OCI-LY7 (cell line): ENCODE results near the gene CNIH2.

ENCODE experiments used
- EZH2phosphoT487 ChIP-seq: fragments of 200-600 bp; sonication (generic); IDR thresholded peaks from 2 replicates; pipeline ENCODE4 v1.6.1; 2018; ENCODE audit warnings: low read depth, borderline replicate concordance, mild to moderate bottlenecking, mixed run types, antibody characterized with exemption, low read length, moderate library complexity, mixed read lengths
- TF ChIP-seq, protein P1 (sequence below): fragments of 200-600 bp; sonication (generic); conservative IDR thresholded peaks from 2 replicates; pipeline ENCODE4 v1.5.1; 2014; ENCODE audit warnings: mild to moderate bottlenecking, antibody characterized with exemption, low read length, moderate library complexity, mixed read lengths

DNA sequence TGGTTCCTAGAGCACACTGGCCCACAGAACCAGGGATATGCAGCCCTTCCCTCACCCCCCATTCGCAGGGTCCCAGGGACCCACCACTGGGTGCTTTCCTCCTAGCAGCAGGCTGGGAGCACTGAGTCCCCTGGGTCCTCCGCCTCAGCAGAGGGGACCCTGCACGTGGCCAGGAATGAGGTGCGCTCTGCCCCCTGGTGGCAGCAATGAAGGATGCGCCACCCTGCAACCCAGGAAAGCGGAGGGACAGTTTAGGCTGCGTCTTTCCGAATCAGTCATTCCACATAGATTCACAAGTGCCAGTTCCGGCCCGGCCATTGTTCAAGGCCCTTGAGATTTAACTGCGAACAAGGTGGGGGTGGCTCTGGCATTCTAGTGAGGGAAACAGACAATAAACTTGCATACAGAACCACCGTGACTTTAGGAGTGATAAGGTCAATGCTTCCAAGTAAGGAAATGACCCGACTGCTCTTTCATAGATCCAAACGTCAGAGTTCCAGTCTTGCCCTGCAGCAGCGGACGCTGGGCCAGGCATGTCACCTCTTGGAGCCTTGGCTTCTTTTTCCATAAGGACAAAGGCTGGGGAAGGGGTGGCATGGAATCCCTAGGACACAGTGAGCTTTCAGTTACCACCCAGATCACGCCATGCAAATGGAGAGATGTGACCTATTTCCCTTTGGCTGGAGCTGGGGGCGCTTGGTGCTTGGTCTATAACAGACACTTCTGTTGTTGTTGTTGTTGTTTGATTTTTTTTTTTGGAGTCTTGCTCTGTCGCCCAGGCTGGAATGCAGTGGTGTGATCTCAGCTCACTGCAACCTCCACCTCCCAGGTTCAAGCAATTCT is 50.5 kb downstream of the CNIH2 start:
- TF ChIP-seq, protein P1, sequence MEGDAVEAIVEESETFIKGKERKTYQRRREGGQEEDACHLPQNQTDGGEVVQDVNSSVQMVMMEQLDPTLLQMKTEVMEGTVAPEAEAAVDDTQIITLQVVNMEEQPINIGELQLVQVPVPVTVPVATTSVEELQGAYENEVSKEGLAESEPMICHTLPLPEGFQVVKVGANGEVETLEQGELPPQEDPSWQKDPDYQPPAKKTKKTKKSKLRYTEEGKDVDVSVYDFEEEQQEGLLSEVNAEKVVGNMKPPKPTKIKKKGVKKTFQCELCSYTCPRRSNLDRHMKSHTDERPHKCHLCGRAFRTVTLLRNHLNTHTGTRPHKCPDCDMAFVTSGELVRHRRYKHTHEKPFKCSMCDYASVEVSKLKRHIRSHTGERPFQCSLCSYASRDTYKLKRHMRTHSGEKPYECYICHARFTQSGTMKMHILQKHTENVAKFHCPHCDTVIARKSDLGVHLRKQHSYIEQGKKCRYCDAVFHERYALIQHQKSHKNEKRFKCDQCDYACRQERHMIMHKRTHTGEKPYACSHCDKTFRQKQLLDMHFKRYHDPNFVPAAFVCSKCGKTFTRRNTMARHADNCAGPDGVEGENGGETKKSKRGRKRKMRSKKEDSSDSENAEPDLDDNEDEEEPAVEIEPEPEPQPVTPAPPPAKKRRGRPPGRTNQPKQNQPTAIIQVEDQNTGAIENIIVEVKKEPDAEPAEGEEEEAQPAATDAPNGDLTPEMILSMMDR = peak; percentile 91
- TF ChIP-seq EZH2phosphoT487 = no peak
